Stimulated activated naive CD8-positive, alpha-beta T cell treated with anti-CD3 and anti-CD28 coated beads, Interleukin-15, Interleukin-2, amounts not matched to agents 100 ng/mL and 50 ng/mL, for 24 hours (primary cell): ENCODE data around the gene PCOLCE2.

Experiments
- H3K27ac Mint-ChIP-seq: one replicate; pipeline ENCODE4 v1.8.0; 2021; ENCODE audit warnings: mild to moderate bottlenecking, mixed read lengths
- H3K27me3 Mint-ChIP-seq: one replicate; pipeline ENCODE4 v1.8.0; 2021; ENCODE audit warnings: mixed read lengths
- H3K36me3 Mint-ChIP-seq: one replicate; pipeline ENCODE4 v1.8.0; 2021; ENCODE audit warnings: low read depth, mixed read lengths
- H3K4me1 Mint-ChIP-seq: one replicate; pipeline ENCODE4 v1.8.0; 2021; ENCODE audit warnings: low read depth, mixed read lengths
- H3K4me3 Mint-ChIP-seq: one replicate; pipeline ENCODE4 v1.8.0; 2021; ENCODE audit warnings: mild to moderate bottlenecking, mixed read lengths
- H3K9me3 Mint-ChIP-seq: one replicate; pipeline ENCODE4 v1.8.0; 2021; ENCODE audit warnings: mixed read lengths

The PCOLCE2 gene

DNA sequence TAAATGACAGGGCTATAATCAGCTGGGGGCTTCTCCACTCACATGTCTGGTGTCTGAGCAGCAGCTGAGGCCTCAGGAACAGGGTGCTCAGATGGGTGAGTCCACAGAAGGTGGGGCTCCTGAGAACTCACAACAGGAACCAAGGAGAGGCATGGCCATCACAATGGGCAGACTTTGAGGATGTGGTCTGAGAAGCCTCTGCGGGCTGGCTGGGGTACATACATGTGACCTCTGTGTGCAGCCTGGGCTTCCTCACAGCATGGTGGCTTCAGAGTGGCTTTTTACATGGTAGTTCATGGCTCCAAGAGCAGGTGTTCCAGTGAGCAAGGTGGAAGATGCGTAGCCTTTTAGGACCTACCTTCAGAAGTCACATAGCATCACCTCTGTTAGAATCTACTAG is 106.3 kb downstream of the PCOLCE2 start:
- Mint-ChIP-seq H3K4me3 (no peak overlapping the region), H3K4me1 (no peaks in the 10 kb centered on the region), H3K27ac (no peak overlapping the region), H3K9me3 (no peaks in the 10 kb centered on the region), H3K36me3 (no peaks in the 10 kb centered on the region), H3K27me3 (no peaks in the 10 kb centered on the region)

DNA sequence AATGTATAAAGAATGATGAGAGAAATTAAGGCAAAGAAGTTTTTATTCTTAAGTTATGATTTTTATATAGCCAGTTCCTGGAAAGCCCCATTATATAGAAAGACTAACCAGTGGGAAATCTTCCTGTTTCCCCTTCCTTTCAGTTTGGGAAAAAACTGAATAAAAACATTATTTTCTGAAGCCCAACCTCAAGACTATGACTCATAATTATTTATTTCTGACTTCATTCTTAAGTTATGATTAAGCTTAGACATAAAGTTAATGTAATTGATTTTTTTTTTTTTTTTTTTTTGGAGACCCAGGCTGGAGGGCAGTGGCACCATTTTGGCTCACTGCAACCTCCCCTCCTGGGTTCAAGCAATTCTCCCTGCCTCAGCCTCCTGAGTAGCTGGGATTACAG is 109.3 kb downstream of the PCOLCE2 start:
- no peak overlapping the region for H3K27ac Mint-ChIP-seq

GRCh38 chr3:142778541-142778940 is 110.3 kb downstream of the PCOLCE2 start:
- H3K36me3 Mint-ChIP-seq, result no peaks in the 10 kb centered on the region
- H3K4me3 Mint-ChIP-seq, result no peak overlapping the region
- no peaks in the 10 kb centered on the region for H3K9me3 Mint-ChIP-seq
- H3K4me1 Mint-ChIP-seq, result no peaks in the 10 kb centered on the region
- no peaks in the 10 kb centered on the region for H3K27me3 Mint-ChIP-seq
- H3K27ac Mint-ChIP-seq, result no peak overlapping the region

More for the DNA sequence above, 109.3 kb downstream of the PCOLCE2 start:
- Mint-ChIP-seq H3K27me3 (no peaks in the 10 kb centered on the region), H3K9me3 (no peaks in the 10 kb centered on the region), H3K36me3 (no peaks in the 10 kb centered on the region), H3K4me1 (no peaks in the 10 kb centered on the region), H3K4me3 (no peak overlapping the region)

DNA sequence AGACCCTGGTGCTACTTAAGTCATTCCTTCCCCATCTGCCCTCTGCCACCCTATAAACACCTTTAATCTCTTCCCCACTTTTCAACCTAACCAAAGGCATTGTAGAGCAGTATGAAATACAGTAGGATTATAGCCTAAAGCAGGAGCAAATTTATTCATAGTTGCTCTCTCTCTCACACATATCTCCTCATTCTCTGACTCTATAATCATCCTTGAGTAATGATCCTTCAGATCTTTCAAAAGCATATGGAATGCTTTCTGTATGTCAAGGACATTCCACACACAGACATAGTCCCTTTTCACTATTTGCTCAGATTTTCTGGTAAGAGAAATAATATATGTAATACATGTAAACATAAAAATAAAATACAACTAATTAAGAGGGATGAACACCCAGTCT is 111.0 kb downstream of the PCOLCE2 start:
- Mint-ChIP-seq H3K27me3 (no peaks in the 10 kb centered on the region), H3K9me3 (peaks cover under 1% of the 10 kb centered on the region), H3K4me1 (no peaks in the 10 kb centered on the region), H3K27ac (no peak overlapping the region), H3K4me3 (no peak overlapping the region), H3K36me3 (no peaks in the 10 kb centered on the region)

DNA sequence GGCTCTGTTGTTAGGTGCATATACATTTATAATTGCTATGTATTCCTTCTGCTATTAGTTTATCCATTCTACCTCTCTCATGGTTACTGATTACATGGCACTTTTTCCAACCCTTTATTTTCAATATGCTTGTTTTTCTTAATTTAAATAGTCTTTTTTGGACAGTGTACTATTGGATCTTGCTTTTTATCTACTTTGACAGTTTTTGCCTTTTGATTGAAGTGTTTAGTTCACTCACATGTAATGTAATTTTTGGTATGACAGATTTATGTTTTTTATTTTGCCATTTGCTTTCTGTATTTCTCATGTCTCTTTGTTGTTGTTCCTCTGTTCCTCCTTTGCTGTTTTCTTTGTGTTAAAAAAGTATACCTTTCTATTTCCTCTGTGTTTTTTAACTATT is 120.5 kb downstream of the PCOLCE2 start:
- peaks cover 15% of the 10 kb centered on the region for H3K9me3 Mint-ChIP-seq
- H3K27ac Mint-ChIP-seq, result no peak overlapping the region
- peaks cover 4% of the 10 kb centered on the region for H3K36me3 Mint-ChIP-seq
- no peaks in the 10 kb centered on the region for H3K4me1 Mint-ChIP-seq
- no peak overlapping the region for H3K4me3 Mint-ChIP-seq
- no peaks in the 10 kb centered on the region for H3K27me3 Mint-ChIP-seq
